Stimulated activated CD4-positive, alpha-beta T cell treated with anti-CD3 and anti-CD28 coated beads, Interleukin-4, amount 100 ng/mL, for 24 hours (primary cell): ENCODE results near the gene SDF2.
A peak's percentile ranks its signal among the peaks of the same experiment; 100 is the strongest.
"Not testable (repeated sequence)": the region's sequence is repeated elsewhere in the genome, so short reads cannot be mapped to it uniquely, and the experiment has no call there.

ENCODE experiments used
- DNase-seq: peaks from one replicate; pipeline ENCODE4 v3.0.0-alpha.2; 2020

SDF2 gene

GRCh38 chr17:28623696-28624095 is 38.0 kb downstream of the SDF2 start:
- no peak for DNase-seq

DNA sequence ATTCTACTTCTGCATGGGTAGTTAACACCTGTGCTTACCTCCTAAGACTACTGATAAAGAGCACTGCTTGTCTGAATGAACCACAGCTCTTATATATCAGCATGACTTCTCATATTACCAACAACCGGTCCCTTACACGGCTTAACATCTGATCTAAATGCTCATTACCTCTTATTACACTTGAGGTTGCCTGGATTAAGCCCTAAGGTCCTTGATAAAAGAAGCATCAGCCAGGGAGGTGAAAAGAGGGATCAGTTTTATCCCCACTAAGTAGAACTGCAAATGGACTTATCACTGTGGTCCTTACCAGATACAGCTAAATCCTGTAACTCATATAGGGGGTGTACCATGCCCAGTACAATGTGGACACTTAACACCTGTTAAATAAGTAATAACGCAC is 39.5 kb downstream of the SDF2 start:
- DNase-seq, result no peak

DNA sequence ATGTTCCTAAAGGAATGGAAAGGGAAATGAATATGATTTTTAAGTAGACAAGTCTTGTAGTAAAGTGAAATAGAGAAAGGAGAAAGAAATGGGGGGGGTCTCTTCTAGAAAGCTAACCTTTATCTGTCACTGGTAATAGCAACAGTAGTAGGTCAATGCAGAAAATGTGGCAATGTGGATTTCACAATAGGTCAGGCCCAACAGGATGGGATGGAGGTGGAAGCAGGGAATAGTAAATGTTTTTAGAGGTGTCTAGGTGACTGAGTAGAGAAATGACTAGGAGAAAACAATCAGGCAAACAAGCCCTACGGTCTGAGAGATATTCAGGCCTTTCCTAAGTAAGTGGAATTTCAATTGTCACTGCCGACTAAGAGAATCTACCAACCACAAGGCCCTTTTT is 41.7 kb downstream of the SDF2 start:
- no peak for DNase-seq

DNA sequence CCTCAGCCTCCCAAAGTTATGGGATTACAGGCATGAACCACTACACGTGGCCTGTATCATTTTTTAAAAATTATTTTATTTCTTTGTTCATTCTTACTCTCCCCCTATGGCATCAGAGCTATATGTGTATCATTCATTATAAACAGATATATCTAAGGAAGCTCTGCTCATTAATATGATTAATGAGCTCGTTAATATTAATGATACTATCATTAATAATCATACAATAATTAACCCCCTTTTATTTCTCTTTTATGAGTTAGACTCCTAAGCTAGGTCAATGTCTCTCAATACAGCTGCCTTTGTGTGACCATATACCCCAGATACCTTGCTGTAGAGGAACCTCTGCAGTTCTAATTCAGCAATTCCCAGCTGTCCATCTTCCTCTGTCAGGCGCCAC is 43.2 kb downstream of the SDF2 start:
- no peak for DNase-seq

GRCh38 chr17:28616281-28616680 is 45.4 kb downstream of the SDF2 start:
- no peak for DNase-seq

- DNase-seq, result no peak
Observed at GRCh38 chr17:28615260-28615940, 46.3 kb downstream of the SDF2 start.

DNA sequence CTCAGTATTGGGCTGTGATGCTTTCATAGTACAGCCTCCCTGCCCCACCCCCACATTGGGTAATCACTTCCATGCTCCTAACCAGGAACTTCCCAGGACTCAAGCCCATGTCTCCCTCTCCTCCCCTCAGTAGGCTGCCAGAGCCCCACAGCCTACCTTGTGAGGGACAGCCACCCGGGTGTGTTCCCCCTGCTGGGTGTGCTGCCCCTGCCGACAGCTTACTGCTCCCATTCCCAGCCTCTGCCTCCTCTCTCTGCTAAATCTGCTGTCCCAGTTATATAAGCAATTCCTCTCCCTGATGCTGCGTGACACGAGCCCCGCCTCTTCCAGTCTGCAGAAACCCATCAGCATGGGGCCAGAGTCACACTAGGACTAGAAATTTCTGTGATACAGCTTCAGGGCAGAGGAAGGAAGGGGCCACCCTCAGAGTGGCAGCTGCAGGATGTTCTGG is 47.8 kb downstream of the SDF2 start, which contains the start of gene RSKR:
TSS of gene RSKR (minus strand) at position 255 of the 451 bp plus-strand sequence. CDS start at position 231, 24 bp downstream.
- DNase-seq, result no peak

GRCh38 chr17:28612936-28613872 is 48.5 kb downstream of the SDF2 start:
- peak; percentile 45 for DNase-seq

- DNase-seq, result no peak
Observed at GRCh38 chr17:28612531-28612930, 49.2 kb downstream of the SDF2 start.

GRCh38 chr17:28610376-28610775 is 51.3 kb downstream of the SDF2 start:
- DNase-seq, result no peak

GRCh38 chr17:28604031-28604430 is 57.7 kb downstream of the SDF2 start:
- not testable (repeated sequence) for DNase-seq

- DNase-seq, result peak; percentile 75
Observed at GRCh38 chr17:28599311-28600184, 62.2 kb downstream of the SDF2 start.

- DNase-seq, result peak; percentile 93
Observed at GRCh38 chr17:28598799-28599310, 62.9 kb downstream of the SDF2 start, which contains the start of gene SPAG5. Gene SPAG5, minus strand, starts transcription at chr17:28599025. Its CDS starts 79 bp downstream, at chr17:28598946.

- no peak for DNase-seq
Observed at GRCh38 chr17:28598389-28598788, 63.3 kb downstream of the SDF2 start.
